ENCODE data around the gene DAPP1.

Gene DAPP1

DNA sequence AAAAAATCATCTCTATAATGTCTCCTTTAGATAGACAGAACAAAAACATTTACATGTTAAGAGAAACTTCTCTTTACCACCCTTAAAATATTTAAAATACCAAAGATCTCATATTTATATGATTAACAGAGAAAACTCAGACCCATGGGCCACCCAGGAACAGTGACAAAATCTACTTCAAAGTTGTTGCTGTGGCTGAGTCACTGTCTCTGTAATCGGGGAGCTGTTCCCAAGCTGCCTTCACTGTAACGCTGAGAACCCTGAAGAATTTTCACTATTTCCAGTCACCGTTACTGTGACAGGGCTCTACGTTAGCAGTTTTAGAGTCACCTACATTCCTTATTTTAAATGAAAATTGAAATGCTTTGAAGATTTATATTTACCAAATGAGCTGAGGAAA lies 9.0 kb upstream of the DAPP1 start:
- Histone ChIP-seq H3K36me3 (ENCODE audit: insufficient read depth, low read length) (no peaks in the 10 kb centered on the region), H3K9me3 (ENCODE audit: low read length) (no peaks in the 10 kb centered on the region), H3F3A (ENCODE audit: insufficient read depth, low read length) (no peaks in the 10 kb centered on the region), H3K27me3 (ENCODE audit: insufficient read depth, low read length) (no peaks in the 10 kb centered on the region), H3K79me2 (ENCODE audit: insufficient read depth, low read length) (no peaks in the 10 kb centered on the region), H3K9ac (ENCODE audit: low read length) (no peak overlapping the region), H3K27ac (ENCODE audit: low read depth, low read length, poor library complexity, severe bottlenecking) (no peak overlapping the region), H2AFZ (ENCODE audit: low read length) (no peak overlapping the region), H4K20me1 (ENCODE audit: insufficient read depth, low read length) (no peaks in the 10 kb centered on the region), H3K9me2 (ENCODE audit: low read depth, low read length) (no peaks in the 10 kb centered on the region), H3K4me2 (ENCODE audit: low read length) (no peak overlapping the region), H3K4me3 (ENCODE audit: low read depth, low read length, poor library complexity, severe bottlenecking) (no peak overlapping the region), H3K4me1 (ENCODE audit: insufficient read depth, low read length, severe bottlenecking) (no peaks in the 10 kb centered on the region)
- TF ChIP-seq CTCF (IDR thresholded peaks at IDR 0.05; ENCODE audit: low read length), result no peak
- no peak for TF ChIP-seq EZH2 (IDR thresholded peaks at IDR 0.05; ENCODE audit: borderline replicate concordance, low read length)

DNA sequence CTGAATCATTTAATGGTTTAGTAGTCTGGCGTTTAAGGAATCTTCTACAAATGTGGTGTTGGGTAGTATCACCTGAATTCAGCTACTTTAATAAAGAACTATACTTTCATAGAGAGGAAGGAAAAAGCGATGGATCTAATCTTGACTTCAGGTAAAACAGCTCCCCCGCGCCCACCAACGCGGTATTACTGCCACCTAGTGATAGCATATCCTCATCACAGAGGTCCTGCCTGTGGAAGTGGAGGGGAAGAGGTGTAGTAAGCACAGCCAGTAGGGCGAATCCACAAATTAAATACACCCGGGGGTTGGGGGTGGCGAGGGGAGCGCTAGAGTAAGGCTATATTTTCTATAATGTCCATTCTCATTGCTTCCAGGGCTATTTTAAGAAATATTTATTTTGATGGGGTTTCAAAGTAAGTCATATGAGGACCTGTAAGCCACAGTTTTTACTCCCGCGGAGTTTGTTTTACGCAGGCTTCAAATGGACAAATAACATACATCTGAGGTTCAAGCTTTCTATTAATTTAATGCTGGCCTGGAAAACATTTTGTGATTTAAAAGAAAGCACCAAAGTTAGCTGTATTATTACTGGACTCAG lies 8.3 kb upstream of the DAPP1 start:
- no peak overlapping the region for H3K27ac ChIP-seq (ENCODE audit: low read depth, low read length, poor library complexity, severe bottlenecking)
- no peak overlapping the region for H2AFZ ChIP-seq (ENCODE audit: low read length)
- no peak for TF ChIP-seq EZH2 (IDR thresholded peaks at IDR 0.05; ENCODE audit: borderline replicate concordance, low read length)
- TF ChIP-seq CTCF (IDR thresholded peaks at IDR 0.05; ENCODE audit: low read length), result peak; percentile 84
- no peaks in the 10 kb centered on the region for H3K9me3 ChIP-seq (ENCODE audit: low read length)
- no peaks in the 10 kb centered on the region for H3K27me3 ChIP-seq (ENCODE audit: insufficient read depth, low read length)
- no peak overlapping the region for H3K4me3 ChIP-seq (ENCODE audit: low read depth, low read length, poor library complexity, severe bottlenecking)
- no peak overlapping the region for H3K9ac ChIP-seq (ENCODE audit: low read length)
- H3K4me2 ChIP-seq (ENCODE audit: low read length), result no peak overlapping the region
- H3K79me2 ChIP-seq (ENCODE audit: insufficient read depth, low read length), result no peaks in the 10 kb centered on the region
- no peaks in the 10 kb centered on the region for H3K36me3 ChIP-seq (ENCODE audit: insufficient read depth, low read length)
- H4K20me1 ChIP-seq (ENCODE audit: insufficient read depth, low read length), result no peaks in the 10 kb centered on the region
- no peaks in the 10 kb centered on the region for H3K4me1 ChIP-seq (ENCODE audit: insufficient read depth, low read length, severe bottlenecking)
- no peaks in the 10 kb centered on the region for H3K9me2 ChIP-seq (ENCODE audit: low read depth, low read length)
- H3F3A ChIP-seq (ENCODE audit: insufficient read depth, low read length), result no peaks in the 10 kb centered on the region

GRCh38 chr4:99809326-99809725 lies 7.3 kb upstream of the DAPP1 start:
- Histone ChIP-seq H3K4me3 (ENCODE audit: low read depth, low read length, poor library complexity, severe bottlenecking) (no peak overlapping the region), H3K79me2 (ENCODE audit: insufficient read depth, low read length) (no peaks in the 10 kb centered on the region), H3F3A (ENCODE audit: insufficient read depth, low read length) (no peaks in the 10 kb centered on the region), H3K4me2 (ENCODE audit: low read length) (no peak overlapping the region), H4K20me1 (ENCODE audit: insufficient read depth, low read length) (no peaks in the 10 kb centered on the region), H2AFZ (ENCODE audit: low read length) (no peak overlapping the region), H3K27me3 (ENCODE audit: insufficient read depth, low read length) (no peaks in the 10 kb centered on the region), H3K9ac (ENCODE audit: low read length) (no peak overlapping the region), H3K9me3 (ENCODE audit: low read length) (no peaks in the 10 kb centered on the region), H3K9me2 (ENCODE audit: low read depth, low read length) (no peaks in the 10 kb centered on the region), H3K36me3 (ENCODE audit: insufficient read depth, low read length) (no peaks in the 10 kb centered on the region), H3K4me1 (ENCODE audit: insufficient read depth, low read length, severe bottlenecking) (no peaks in the 10 kb centered on the region), H3K27ac (ENCODE audit: low read depth, low read length, poor library complexity, severe bottlenecking) (no peak overlapping the region)
- no peak for TF ChIP-seq EZH2 (IDR thresholded peaks at IDR 0.05; ENCODE audit: borderline replicate concordance, low read length)
- no peak for TF ChIP-seq CTCF (IDR thresholded peaks at IDR 0.05; ENCODE audit: low read length)

Measured in OCI-LY1 (cell line).